GM21717 (cell line): ENCODE results near the gene ISG20.
"Not testable (repeated sequence)": the region's sequence is repeated elsewhere in the genome, so short reads cannot be mapped to it uniquely, and the experiment has no call there.

Source experiments
- ATAC-seq: cut with Tn5 transposase; IDR thresholded peaks from one replicate; pipeline ENCODE4 v1.9.1; 2021; ENCODE audit warnings: mild to moderate bottlenecking, moderate library complexity; ENCODE audit not compliant: unreplicated experiment

ISG20 gene

GRCh38 chr15:88617790-88618189 lies 21.0 kb upstream of the ISG20 start:
- no peak for ATAC-seq

GRCh38 chr15:88618686-88619085 lies 20.1 kb upstream of the ISG20 start:
- no peak for ATAC-seq

GRCh38 chr15:88619796-88620195 lies 19.0 kb upstream of the ISG20 start:
- ATAC-seq: no peak

GRCh38 chr15:88620995-88621772 lies 17.6 kb upstream of the ISG20 start, which contains the start of gene AEN:
Gene AEN (plus strand): TSS chr15:88621340. CDS start chr15:88626210, 4,870 bp downstream.
- ATAC-seq: peak; percentile 93

GRCh38 chr15:88621789-88622604 lies 16.8 kb upstream of the ISG20 start:
- ATAC-seq: no peak

- ATAC-seq: no peak
These were observed 16.2 kb upstream of the ISG20 start for GRCh38 chr15:88622605-88622975.

- ATAC-seq: no peak
These were observed 15.8 kb upstream of the ISG20 start for GRCh38 chr15:88623061-88623460.

- no peak for ATAC-seq
These were observed 15.2 kb upstream of the ISG20 start for GRCh38 chr15:88623632-88624031.

GRCh38 chr15:88624156-88624970 lies 14.5 kb upstream of the ISG20 start:
- ATAC-seq: peak; percentile 27

- no peak for ATAC-seq
These were observed 13.8 kb upstream of the ISG20 start for GRCh38 chr15:88624971-88625490.

- no peak for ATAC-seq
These were observed 12.7 kb upstream of the ISG20 start for GRCh38 chr15:88625943-88626741.

GRCh38 chr15:88627463-88627862 lies 11.4 kb upstream of the ISG20 start:
- no peak for ATAC-seq

GRCh38 chr15:88628018-88628654 lies 10.7 kb upstream of the ISG20 start:
- no peak for ATAC-seq

- no peak for ATAC-seq
These were observed 9.7 kb upstream of the ISG20 start for GRCh38 chr15:88629071-88629470.

GRCh38 chr15:88630141-88630721 lies 8.6 kb upstream of the ISG20 start:
- no peak for ATAC-seq

- ATAC-seq: no peak
These were observed 7.9 kb upstream of the ISG20 start for GRCh38 chr15:88630798-88631463.

GRCh38 chr15:88631464-88632028 lies 7.3 kb upstream of the ISG20 start:
- ATAC-seq: no peak

GRCh38 chr15:88632797-88633196 lies 6.0 kb upstream of the ISG20 start:
- not testable (repeated sequence) for ATAC-seq
